IMR-90 (cell line): ENCODE results near the gene NOS1. TPM values are rescaled to one million over a fixed set of nuclear protein-coding genes. Genes with fewer than 3 reads are reported as not detected.

Source experiments
- ATAC-seq: fragments of 200-7000 bp; cut with Tn5 transposase; 2 replicates; pipeline ENCODE4 v1.9.1; 2020; ENCODE audit warnings: low read depth, mild to moderate bottlenecking, moderate library complexity
- BruUV-seq: library from RNA; stranded (reverse); fragments of 400-500 nt; replicated peaks from 2 replicates; lab custom pipeline; 2021; lab: Mats Ljungman, UMichigan
- CTCF ChIA-PET: fragments of 300-600 bp; formaldehyde crosslinking; extraction: SDS; loops from one replicate; lab custom pipeline; 2021; ENCODE audit warnings: antibody characterized with exemption; lab: Yijun Ruan, JAX
- POLR2A ChIA-PET: fragments of 300-600 bp; sonication (Branson Sonifier 250); formaldehyde crosslinking; loops from one replicate; lab custom pipeline; 2022; ENCODE audit warnings: antibody characterized with exemption; ENCODE audit not compliant: unreplicated experiment; lab: Charles Lee
- DNase-seq: peaks from one replicate; pipeline ENCODE4 v3.0.0; 2013
- H2AFZ ChIP-seq: replicated peaks from 2 replicates; pipeline ENCODE3; 2013; ENCODE audit warnings: low read length, mild to moderate bottlenecking; ENCODE audit not compliant: poor library complexity
- H2AK5ac ChIP-seq: 2 replicates; pipeline ENCODE4 v1.6.1; 2013; ENCODE audit warnings: low read depth, low read length, inconsistent platforms
- H2AK9ac ChIP-seq: replicated peaks from 2 replicates; pipeline ENCODE3; 2013; ENCODE audit warnings: mild to moderate bottlenecking, low read depth, low read length, moderate library complexity; ENCODE audit not compliant: poor library complexity
- H2BK120ac ChIP-seq: 2 replicates; pipeline ENCODE4 v1.6.1; 2013; ENCODE audit warnings: low read depth, low read length, inconsistent platforms
- H2BK15ac ChIP-seq: 3 replicates; pipeline ENCODE4 v1.6.1; 2013; ENCODE audit warnings: low read depth, low read length, inconsistent platforms
- H2BK20ac ChIP-seq: 2 replicates; pipeline ENCODE4 v1.6.1; 2013; ENCODE audit warnings: low read depth, mild to moderate bottlenecking, inconsistent platforms, low read length, moderate library complexity
- H2BK5ac ChIP-seq: 2 replicates; pipeline ENCODE4 v1.6.1; 2013; ENCODE audit warnings: mild to moderate bottlenecking, low read depth, low read length, inconsistent platforms; ENCODE audit not compliant: poor library complexity, severe bottlenecking
- H3K14ac ChIP-seq: replicated peaks from 2 replicates; pipeline ENCODE4 v1.6.1; 2013; ENCODE audit warnings: low read depth, low read length, inconsistent platforms
- H3K18ac ChIP-seq: 2 replicates; pipeline ENCODE4 v1.6.1; 2013; ENCODE audit warnings: low read depth, low read length, control low read depth
- H3K23ac ChIP-seq: 2 replicates; pipeline ENCODE4 v1.6.1; 2013; ENCODE audit warnings: low read depth, low read length, inconsistent platforms
- H3K27ac ChIP-seq: 2 replicates; pipeline ENCODE4 v1.5.1; 2013; ENCODE audit warnings: mild to moderate bottlenecking, control low read depth, low read length; ENCODE audit not compliant: insufficient read depth
- H3K27me3 ChIP-seq: 2 replicates; pipeline ENCODE4 v1.6.1; 2013; ENCODE audit warnings: low read length; ENCODE audit not compliant: control insufficient read depth, insufficient read depth
- H3K36me3 ChIP-seq: 2 replicates; pipeline ENCODE4 v1.6.1; 2013; ENCODE audit warnings: low read length, mixed read lengths; ENCODE audit not compliant: control insufficient read depth, insufficient read depth
- H3K4ac ChIP-seq: 2 replicates; pipeline ENCODE4 v1.6.1; 2013; ENCODE audit warnings: low read depth, low read length, inconsistent platforms
- H3K4me1 ChIP-seq: 2 replicates; pipeline ENCODE4 v1.6.1; 2013; ENCODE audit warnings: low read length, mixed read lengths; ENCODE audit not compliant: control insufficient read depth, insufficient read depth
- H3K4me2 ChIP-seq: 2 replicates; pipeline ENCODE4 v1.6.1; 2013; ENCODE audit warnings: low read depth, mild to moderate bottlenecking, control low read depth, low read length, moderate library complexity
- H3K4me3 ChIP-seq: 2 replicates; pipeline ENCODE4 v1.5.1; 2013; ENCODE audit warnings: low read depth, mild to moderate bottlenecking, control low read depth, low read length, moderate library complexity; ENCODE audit not compliant: insufficient read depth
- H3K56ac ChIP-seq: 2 replicates; pipeline ENCODE4 v1.6.1; 2013; ENCODE audit warnings: low read length, inconsistent platforms; ENCODE audit not compliant: insufficient read depth; ENCODE audit errors: extremely low read depth
- H3K79me1 ChIP-seq, 2 experiments: 2 replicates each; pipeline ENCODE4 v1.6.1; 2013; ENCODE audit warnings: low read length in 2 of 2, inconsistent platforms in 1 of 2, low read depth in 1 of 2
- H3K9ac ChIP-seq: 2 replicates; pipeline ENCODE4 v1.6.1; 2013; ENCODE audit warnings: low read depth, low read length, control low read depth
- H3K9me1 ChIP-seq: 2 replicates; pipeline ENCODE4 v1.6.1; 2013; ENCODE audit warnings: low read length, inconsistent platforms; ENCODE audit not compliant: insufficient read depth
- H3K9me3 ChIP-seq: 2 replicates; pipeline ENCODE4 v1.6.1; 2013; ENCODE audit warnings: low read length; ENCODE audit not compliant: control insufficient read depth, insufficient read depth
- H4K20me1 ChIP-seq: 2 replicates; pipeline ENCODE4 v1.6.1; 2013; ENCODE audit warnings: low read length, inconsistent platforms; ENCODE audit not compliant: insufficient read depth
- H4K5ac ChIP-seq: 2 replicates; pipeline ENCODE4 v1.6.1; 2013; ENCODE audit warnings: mild to moderate bottlenecking, low read depth, low read length, control low read depth
- H4K8ac ChIP-seq, 2 experiments: 2 replicates each; pipeline ENCODE4 v1.6.1; 2013; ENCODE audit warnings: low read depth in 2 of 2, low read length in 2 of 2, control low read depth in 1 of 2, inconsistent platforms in 1 of 2
- H4K91ac ChIP-seq: 2 replicates; pipeline ENCODE4 v1.6.1; 2013; ENCODE audit warnings: low read depth, low read length, inconsistent platforms; ENCODE audit not compliant: insufficient read depth
- BHLHE40 ChIP-seq: fragments of 150-350 bp; IDR thresholded peaks from 2 replicates; pipeline ENCODE4 v1.6.1; 2016; ENCODE audit warnings: mild to moderate bottlenecking, low read depth, low read length
- CEBPB ChIP-seq: IDR thresholded peaks from 2 replicates; pipeline ENCODE4 v1.6.1; 2012; ENCODE audit warnings: low read depth, low read length, improper control_type of control experiment
- CHD1 ChIP-seq: IDR thresholded peaks from 2 replicates; pipeline ENCODE4 v1.6.1; 2012; ENCODE audit warnings: low read depth, low read length, improper control_type of control experiment
- CTCF ChIP-seq: conservative IDR thresholded peaks from 2 replicates; pipeline ENCODE4 v1.5.1; 2012; ENCODE audit warnings: mild to moderate bottlenecking, low read depth, low read length, improper control_type of control experiment
- FOS ChIP-seq: fragments of 150-350 bp; IDR thresholded peaks from 2 replicates; pipeline ENCODE4 v1.6.1; 2016; ENCODE audit warnings: low read depth, low read length
- MAFK ChIP-seq: IDR thresholded peaks from 2 replicates; pipeline ENCODE4 v1.6.1; 2012; ENCODE audit warnings: low read depth, low read length, improper control_type of control experiment
- MAZ ChIP-seq: IDR thresholded peaks from 2 replicates; pipeline ENCODE4 v1.6.1; 2012; ENCODE audit warnings: low read depth, mild to moderate bottlenecking, low read length, improper control_type of control experiment, moderate library complexity, borderline replicate concordance
- MXI1 ChIP-seq: IDR thresholded peaks from 2 replicates; pipeline ENCODE4 v1.6.1; 2012; ENCODE audit warnings: low read depth, mild to moderate bottlenecking, low read length, moderate library complexity, borderline replicate concordance
- NFE2L2 ChIP-seq: fragments of 150-350 bp; IDR thresholded peaks from 2 replicates; pipeline ENCODE4 v1.6.1; 2016; ENCODE audit warnings: low read depth, mild to moderate bottlenecking, low read length
- POLR2A ChIP-seq: IDR thresholded peaks from 2 replicates; pipeline ENCODE4 v1.6.1; 2012; ENCODE audit warnings: mild to moderate bottlenecking, low read depth, low read length
- RAD21 ChIP-seq: IDR thresholded peaks from 2 replicates; pipeline ENCODE4 v1.6.1; 2012; ENCODE audit warnings: low read length, improper control_type of control experiment
- RCOR1 ChIP-seq: IDR thresholded peaks from 2 replicates; pipeline ENCODE4 v1.6.1; 2012; ENCODE audit warnings: mild to moderate bottlenecking, low read length, improper control_type of control experiment; ENCODE audit not compliant: insufficient replicate concordance
- RFX5 ChIP-seq: IDR thresholded peaks from 2 replicates; pipeline ENCODE4 v1.8.0; 2012; ENCODE audit warnings: low read depth, mild to moderate bottlenecking, low read length, moderate library complexity
- SMC3 ChIP-seq: fragments of 150-350 bp; IDR thresholded peaks from 2 replicates; pipeline ENCODE4 v1.6.1; 2016; ENCODE audit warnings: low read depth, mild to moderate bottlenecking, antibody characterized with exemption, low read length, moderate library complexity
- USF2 ChIP-seq: fragments of 150-350 bp; IDR thresholded peaks from 2 replicates; pipeline ENCODE4 v1.6.1; 2017; ENCODE audit warnings: mild to moderate bottlenecking, antibody characterized with exemption, low read length, low read depth
- WGBS, 2 experiments: methylation state at CpG; one replicate each; pipeline versions ENCODE4 v1.1.5 to v1.1.7; 2013; ENCODE audit warnings: missing lambda C conversion rate in 2 of 2; ENCODE audit not compliant: insufficient read length in 1 of 2; ENCODE audit errors: extremely low coverage in 2 of 2; 5-methylcytosine and 5-hydroxymethylcytosine counted together
- dilution Hi-C: fragments of 300-500 bp; cut with HindIII; formaldehyde crosslinking; loops from one replicate; pipeline ENCODE4 v1.14.3; 2018; ENCODE audit warnings: low sequenced_read_pairs; ENCODE audit not compliant: unreplicated experiment
- in situ Hi-C: fragments of 300-500 bp; cut with MboI; formaldehyde crosslinking; loops from 3 replicates; pipeline ENCODE4 v1.14.3; 2019; ENCODE audit warnings: low sequenced_read_pairs, inconsistent platforms, mixed read lengths
- intact Hi-C: fragments of 100-400 bp; cut with micrococcal nuclease; formaldehyde crosslinking; loops from 2 replicates; pipeline ENCODE4 v1.10.0; 2022
- polyA plus RNA-seq, 3 experiments: library from polyadenylated mRNA; depleted of rRNA; stranded (reverse); fragments of >200 nt; gene quantifications; 2 replicates each; pipeline ENCODE4 v1.2.3, GENCODE V29; 2012; ENCODE audit warnings: low replicate concordance in 1 of 3
- total RNA-seq: library from RNA; depleted of rRNA; stranded (reverse); fragments of >200 nt; gene quantifications from 2 replicates; pipeline ENCODE4 v1.2.3, GENCODE V29; 2012

Gene NOS1
- total and polyA plus RNA-seq, 2 of the 4 experiments (the other 2 are of a cell fraction), result 0.09 TPM; not detected in 1

GRCh38 chr12:117361905-117362304 lies 479 bp upstream of the NOS1 start:
- H2AK9ac ChIP-seq, result no peak overlapping the region
- no peaks in the 10 kb centered on the region; the same call in 1 of the 2 replicates for H3K9me3 ChIP-seq
- 60% methylated on average over 1 of the region's 4 CpGs; no CpG with 5 or more reads in 1 of the 2 experiments for WGBS, 2 experiments
- no peak overlapping the region for H2BK5ac ChIP-seq
- H3K4ac ChIP-seq, result no peak overlapping the region
- no peak overlapping the region for H4K8ac ChIP-seq
- no peaks in the 10 kb centered on the region for H3K79me1 ChIP-seq
- ATAC-seq, result no peak
- no peak for DNase-seq
- no peak overlapping the region for H3K14ac ChIP-seq
- in situ Hi-C loops, result loop anchor here (10.0 kb wide), 1 partner anchor 473 kb away; no protein-coding TSS in a partner anchor
- no TSS peak for BruUV-seq
- H4K20me1 ChIP-seq, result no peaks in the 10 kb centered on the region
- no peak overlapping the region for H3K27ac ChIP-seq
- H2BK20ac ChIP-seq, result no peak overlapping the region
- no peak overlapping the region for H3K4me2 ChIP-seq
- H3K23ac ChIP-seq, result no peak overlapping the region
- no peaks in the 10 kb centered on the region for H3K9me1 ChIP-seq
- TF ChIP-seq MXI1, result no peak
- TF ChIP-seq RAD21, result no peak
- TF ChIP-seq RFX5, result no peak
- no peak for TF ChIP-seq USF2
- no peak for TF ChIP-seq BHLHE40
- no peak for TF ChIP-seq FOS
- TF ChIP-seq RCOR1, result no peak
- TF ChIP-seq POLR2A, result no peak
- TF ChIP-seq SMC3, result no peak
- no peak for TF ChIP-seq NFE2L2
- no peak for TF ChIP-seq MAFK
- no peak for TF ChIP-seq CHD1
- TF ChIP-seq CTCF, result no peak
- TF ChIP-seq MAZ, result no peak
- no peak for TF ChIP-seq CEBPB
- no peak overlapping the region for H2BK120ac ChIP-seq
- dilution Hi-C loops, result no loop called here
- no peak overlapping the region for H2AK5ac ChIP-seq
- no peak overlapping the region for H3K4me3 ChIP-seq
- POLR2A ChIA-PET, result no interaction called here
- no peaks in the 10 kb centered on the region for H3K36me3 ChIP-seq
- H4K91ac ChIP-seq, result no peak overlapping the region
- no peak overlapping the region for H2AFZ ChIP-seq
- intact Hi-C loops, result no loop called here
- H3K56ac ChIP-seq, result no peak overlapping the region
- H3K18ac ChIP-seq, result no peak overlapping the region
- no peak overlapping the region for H3K9ac ChIP-seq
- H3K4me1 ChIP-seq, result no peaks in the 10 kb centered on the region
- H4K5ac ChIP-seq, result no peak overlapping the region
- CTCF ChIA-PET, result no interaction called here
- H2BK15ac ChIP-seq, result no peak overlapping the region
- H3K27me3 ChIP-seq, result no peaks in the 10 kb centered on the region
